DOHH2 (cell line): ENCODE results near the gene PRSS22.

Source experiments
- H3F3A ChIP-seq: fragments of 200-600 bp; sonication (generic), shearing (Covaris generic); 2 replicates; pipeline ENCODE4 v1.6.0; 2016; ENCODE audit warnings: antibody characterized with exemption, mild to moderate bottlenecking; ENCODE audit not compliant: control insufficient read depth, insufficient read depth
- H3K27ac ChIP-seq: fragments of 200-600 bp; sonication (generic); 2 replicates; pipeline ENCODE4 v1.5.1; 2014; ENCODE audit warnings: low read depth, mild to moderate bottlenecking, low read length, moderate library complexity
- H3K27me3 ChIP-seq: fragments of 200-600 bp; sonication (generic); 2 replicates; pipeline ENCODE4 v1.6.1; 2014; ENCODE audit warnings: mild to moderate bottlenecking, low read length, mixed read lengths; ENCODE audit not compliant: control insufficient read depth
- H3K36me3 ChIP-seq: fragments of 200-600 bp; sonication (generic); 2 replicates; pipeline ENCODE4 v1.6.1; 2014; ENCODE audit warnings: mild to moderate bottlenecking, low read length, moderate library complexity, mixed read lengths; ENCODE audit not compliant: control insufficient read depth
- H3K4me1 ChIP-seq: fragments of 200-600 bp; sonication (generic); 2 replicates; pipeline ENCODE4 v1.6.1; 2014; ENCODE audit warnings: mild to moderate bottlenecking, low read length, mixed read lengths; ENCODE audit not compliant: control insufficient read depth
- H3K4me2 ChIP-seq: fragments of 200-600 bp; sonication (generic); 2 replicates; pipeline ENCODE4 v1.6.0; 2014; ENCODE audit warnings: mild to moderate bottlenecking, low read length, moderate library complexity
- H3K4me3 ChIP-seq: fragments of 200-600 bp; sonication (generic); 2 replicates; pipeline ENCODE4 v1.5.1; 2014; ENCODE audit warnings: mild to moderate bottlenecking, low read length, mixed read lengths
- H3K79me2 ChIP-seq: fragments of 200-600 bp; sonication (generic); 2 replicates; pipeline ENCODE4 v1.6.1; 2014; ENCODE audit warnings: mild to moderate bottlenecking, low read length, mixed read lengths; ENCODE audit not compliant: control insufficient read depth
- H3K9me2 ChIP-seq: fragments of 200-600 bp; sonication (generic); replicated peaks from 2 replicates; pipeline ENCODE4 v1.6.1; 2014; ENCODE audit warnings: mild to moderate bottlenecking, low read length, mixed read lengths; ENCODE audit not compliant: control insufficient read depth
- H3K9me3 ChIP-seq: fragments of 200-600 bp; sonication (generic); 2 replicates; pipeline ENCODE4 v1.6.1; 2014; ENCODE audit warnings: antibody characterized with exemption, low read length, mixed read lengths; ENCODE audit not compliant: control insufficient read depth, insufficient read depth
- H4K20me1 ChIP-seq: fragments of 200-600 bp; sonication (generic); 2 replicates; pipeline ENCODE4 v1.6.0; 2014; ENCODE audit warnings: low read depth, mild to moderate bottlenecking, antibody characterized with exemption, low read length, moderate library complexity; ENCODE audit not compliant: control insufficient read depth, insufficient read depth
- EZH2phosphoT487 ChIP-seq: fragments of 200-600 bp; sonication (generic); IDR thresholded peaks from 2 replicates; pipeline ENCODE4 v1.6.1; 2017; ENCODE audit warnings: borderline replicate concordance, mild to moderate bottlenecking, antibody characterized with exemption, low read length, moderate library complexity, mixed read lengths
- TF ChIP-seq, protein P1 (sequence below): fragments of 200-600 bp; sonication (generic); IDR thresholded peaks from one replicate; pipeline ENCODE4 v1.5.1; 2014; ENCODE audit warnings: antibody characterized with exemption, mild to moderate bottlenecking, low read depth, low read length; ENCODE audit not compliant: poor library complexity, severe bottlenecking

The PRSS22 gene

DNA sequence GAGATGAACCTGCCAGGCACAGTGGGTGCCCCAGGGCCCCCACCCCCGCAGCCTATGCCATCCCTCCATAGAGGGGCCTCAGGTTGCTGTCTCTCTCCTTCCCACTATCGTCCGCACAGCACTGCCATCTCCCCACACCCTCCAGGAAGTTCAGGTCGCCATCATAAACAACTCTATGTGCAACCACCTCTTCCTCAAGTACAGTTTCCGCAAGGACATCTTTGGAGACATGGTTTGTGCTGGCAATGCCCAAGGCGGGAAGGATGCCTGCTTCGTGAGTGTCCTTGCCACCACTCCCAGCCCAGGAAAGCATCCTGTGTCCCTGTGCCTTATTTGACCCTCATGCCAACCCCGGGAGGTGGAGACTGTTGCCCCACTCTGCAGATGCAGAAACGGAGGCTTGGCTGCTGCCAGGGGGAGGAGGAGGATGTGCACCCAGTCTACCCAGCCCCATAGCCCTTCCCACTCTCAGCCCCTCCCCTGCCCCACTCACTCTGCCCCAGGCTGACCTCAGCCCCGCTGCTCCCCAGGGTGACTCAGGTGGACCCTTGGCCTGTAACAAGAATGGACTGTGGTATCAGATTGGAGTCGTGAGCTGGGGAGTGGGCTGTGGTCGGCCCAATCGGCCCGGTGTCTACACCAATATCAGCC lies 37.0 kb downstream of the PRSS22 start:
- no peaks in the 10 kb centered on the region for H3K9me2 ChIP-seq
- no peaks in the 10 kb centered on the region for H3K4me1 ChIP-seq
- H3K4me3 ChIP-seq, result no peak overlapping the region
- no peaks in the 10 kb centered on the region for H4K20me1 ChIP-seq
- H3K79me2 ChIP-seq, result no peaks in the 10 kb centered on the region
- H3K27me3 ChIP-seq, result no peaks in the 10 kb centered on the region
- H3K9me3 ChIP-seq, result no peaks in the 10 kb centered on the region
- TF ChIP-seq, protein P1, sequence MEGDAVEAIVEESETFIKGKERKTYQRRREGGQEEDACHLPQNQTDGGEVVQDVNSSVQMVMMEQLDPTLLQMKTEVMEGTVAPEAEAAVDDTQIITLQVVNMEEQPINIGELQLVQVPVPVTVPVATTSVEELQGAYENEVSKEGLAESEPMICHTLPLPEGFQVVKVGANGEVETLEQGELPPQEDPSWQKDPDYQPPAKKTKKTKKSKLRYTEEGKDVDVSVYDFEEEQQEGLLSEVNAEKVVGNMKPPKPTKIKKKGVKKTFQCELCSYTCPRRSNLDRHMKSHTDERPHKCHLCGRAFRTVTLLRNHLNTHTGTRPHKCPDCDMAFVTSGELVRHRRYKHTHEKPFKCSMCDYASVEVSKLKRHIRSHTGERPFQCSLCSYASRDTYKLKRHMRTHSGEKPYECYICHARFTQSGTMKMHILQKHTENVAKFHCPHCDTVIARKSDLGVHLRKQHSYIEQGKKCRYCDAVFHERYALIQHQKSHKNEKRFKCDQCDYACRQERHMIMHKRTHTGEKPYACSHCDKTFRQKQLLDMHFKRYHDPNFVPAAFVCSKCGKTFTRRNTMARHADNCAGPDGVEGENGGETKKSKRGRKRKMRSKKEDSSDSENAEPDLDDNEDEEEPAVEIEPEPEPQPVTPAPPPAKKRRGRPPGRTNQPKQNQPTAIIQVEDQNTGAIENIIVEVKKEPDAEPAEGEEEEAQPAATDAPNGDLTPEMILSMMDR, result no peak
- TF ChIP-seq EZH2phosphoT487, result no peak
- H3K36me3 ChIP-seq, result no peaks in the 10 kb centered on the region
- no peak overlapping the region for H3K4me2 ChIP-seq
- no peaks in the 10 kb centered on the region for H3F3A ChIP-seq
- no peak overlapping the region for H3K27ac ChIP-seq

DNA sequence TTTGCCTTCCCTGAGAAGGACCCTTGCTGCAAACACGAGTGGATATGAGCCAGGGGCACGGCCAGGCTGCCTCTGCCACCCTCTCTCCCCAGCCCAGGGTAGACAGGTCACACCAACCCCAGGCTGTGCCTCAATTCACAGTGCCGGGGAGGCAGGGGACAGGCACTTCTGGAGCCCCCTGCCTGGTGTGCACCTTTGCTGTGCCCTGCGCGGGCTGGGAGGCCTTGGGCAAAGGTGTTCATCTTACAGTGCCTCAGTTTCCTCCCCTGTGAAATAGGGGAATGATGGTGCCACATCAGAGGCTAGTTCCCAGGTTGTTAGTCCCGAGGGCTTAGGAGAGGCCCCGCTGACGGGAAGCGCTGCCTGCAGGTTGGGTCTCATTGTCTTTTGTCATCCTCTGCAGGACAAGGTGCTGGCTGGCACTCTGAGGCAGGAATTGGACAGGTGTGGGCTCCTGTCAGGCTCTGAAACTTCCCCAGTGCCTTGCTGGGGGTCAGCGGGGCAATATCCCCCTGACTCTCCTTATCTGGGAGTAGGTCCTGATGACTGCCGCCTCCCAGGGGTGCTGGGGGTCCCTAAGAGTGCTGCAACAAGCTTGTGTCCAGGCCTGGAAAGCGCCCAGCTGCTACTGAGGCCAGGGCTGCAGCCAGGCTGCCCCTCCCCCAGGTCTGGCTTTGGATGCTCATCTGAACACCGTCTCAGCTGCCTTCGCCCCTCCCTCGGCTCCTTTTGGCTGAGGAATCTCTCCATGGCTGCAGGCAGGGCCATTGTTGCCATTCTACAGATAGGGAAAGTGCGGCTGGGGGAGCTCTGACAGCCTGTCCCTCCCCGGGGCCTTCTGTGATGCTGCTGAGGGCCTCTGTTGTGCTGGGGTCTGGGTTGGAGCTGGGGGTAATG lies 37.8 kb downstream of the PRSS22 start:
- Histone ChIP-seq H3K9me3 (no peaks in the 10 kb centered on the region), H3K79me2 (no peaks in the 10 kb centered on the region), H3K9me2 (no peaks in the 10 kb centered on the region), H3F3A (no peaks in the 10 kb centered on the region), H3K27me3 (no peaks in the 10 kb centered on the region), H3K4me1 (no peaks in the 10 kb centered on the region), H3K4me3 (no peak overlapping the region), H3K36me3 (no peaks in the 10 kb centered on the region), H3K27ac (no peak overlapping the region), H3K4me2 (no peak overlapping the region), H4K20me1 (no peaks in the 10 kb centered on the region)
- TF ChIP-seq, protein P1, result no peak
- no peak for TF ChIP-seq EZH2phosphoT487

DNA sequence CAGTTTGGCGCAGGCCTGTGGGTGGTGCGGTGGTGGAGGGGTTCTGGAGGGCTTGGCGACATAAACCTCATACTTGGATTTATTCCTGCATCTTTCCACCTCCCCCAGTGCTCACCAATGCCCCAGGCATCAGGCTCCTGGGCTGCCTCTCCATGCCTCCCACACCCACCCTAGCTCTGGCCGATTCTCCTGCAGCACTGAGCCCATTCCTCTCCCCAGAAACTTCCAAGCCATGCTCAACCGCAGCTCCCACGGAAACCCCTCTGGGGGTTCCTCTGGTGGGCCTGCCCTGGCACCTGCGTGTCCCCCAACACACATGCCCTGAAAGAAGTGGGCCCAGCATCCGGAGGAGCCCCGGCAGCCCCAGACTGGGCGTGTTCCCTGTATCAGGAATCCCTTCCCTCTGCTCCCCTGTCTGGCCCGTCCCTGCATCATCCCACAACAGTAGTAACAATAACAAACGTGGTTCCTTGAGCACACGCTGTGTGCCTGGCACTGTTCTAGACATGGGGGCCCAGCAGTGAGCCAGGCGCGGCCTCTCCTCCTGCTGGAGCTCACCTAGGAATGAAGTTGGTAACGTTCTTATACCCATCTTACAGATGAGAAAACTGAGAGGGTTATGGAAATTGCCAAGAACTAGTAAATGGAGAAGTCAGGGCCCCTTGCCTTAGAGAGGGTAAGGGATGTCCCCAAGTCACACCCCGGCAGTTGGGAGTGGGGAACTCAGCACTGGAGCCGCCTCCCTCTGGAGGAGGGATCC lies 38.6 kb downstream of the PRSS22 start:
- H3K4me2 ChIP-seq, result no peak overlapping the region
- no peaks in the 10 kb centered on the region for H3K9me3 ChIP-seq
- no peaks in the 10 kb centered on the region for H3F3A ChIP-seq
- no peaks in the 10 kb centered on the region for H3K27me3 ChIP-seq
- H3K79me2 ChIP-seq, result no peaks in the 10 kb centered on the region
- H3K36me3 ChIP-seq, result no peaks in the 10 kb centered on the region
- H3K9me2 ChIP-seq, result no peaks in the 10 kb centered on the region
- no peak overlapping the region for H3K27ac ChIP-seq
- no peaks in the 10 kb centered on the region for H3K4me1 ChIP-seq
- no peak overlapping the region for H3K4me3 ChIP-seq
- TF ChIP-seq, protein P1, result no peak
- no peak for TF ChIP-seq EZH2phosphoT487
- no peaks in the 10 kb centered on the region for H4K20me1 ChIP-seq
